Epidermal melanocyte (primary cell): Measurements from ENCODE around the gene CDPF1.

Experiments used
- DNase-seq: peaks from one replicate; pipeline ENCODE4 v3.0.0; 2011; ENCODE audit warnings: low spot score; ENCODE audit not compliant: insufficient read length

Gene CDPF1

GRCh38 chr22:46259374-46259773 is 9.3 kb upstream of the CDPF1 start:
- DNase-seq: no peak

GRCh38 chr22:46256358-46256958 is 6.4 kb upstream of the CDPF1 start:
- no peak for DNase-seq

GRCh38 chr22:46251816-46252380 is 1.8 kb upstream of the CDPF1 start:
- DNase-seq: no peak

GRCh38 chr22:46251266-46251665 is 1.2 kb upstream of the CDPF1 start:
- DNase-seq: no peak

GRCh38 chr22:46250783-46251125 is 661 bp upstream of the CDPF1 start:
- DNase-seq: no peak

GRCh38 chr22:46247443-46247975 is 2.6 kb downstream of the CDPF1 start:
- no peak for DNase-seq

GRCh38 chr22:46246178-46246577 is 3.9 kb downstream of the CDPF1 start:
- no peak for DNase-seq

- DNase-seq: no peak
These were observed 4.6 kb downstream of the CDPF1 start for GRCh38 chr22:46245511-46245910.

- DNase-seq: no peak
These were observed 5.3 kb downstream of the CDPF1 start for GRCh38 chr22:46244771-46245170.

- DNase-seq: no peak
These were observed 8.0 kb downstream of the CDPF1 start for GRCh38 chr22:46242076-46242475.

GRCh38 chr22:46241396-46242007 is 8.6 kb downstream of the CDPF1 start:
- DNase-seq: no peak

- no peak for DNase-seq
These were observed 9.2 kb downstream of the CDPF1 start for GRCh38 chr22:46240907-46241306.

- no peak for DNase-seq
These were observed 9.6 kb downstream of the CDPF1 start for GRCh38 chr22:46240506-46240905.

GRCh38 chr22:46240073-46240472 is 10.0 kb downstream of the CDPF1 start:
- DNase-seq: no peak

GRCh38 chr22:46239261-46240048 is 10.6 kb downstream of the CDPF1 start:
- DNase-seq: no peak

GRCh38 chr22:46238541-46238940 is 11.6 kb downstream of the CDPF1 start:
- no peak for DNase-seq

GRCh38 chr22:46237453-46238124 is 12.5 kb downstream of the CDPF1 start:
- DNase-seq: no peak

GRCh38 chr22:46234969-46235368 is 15.1 kb downstream of the CDPF1 start:
- no peak for DNase-seq

- no peak for DNase-seq
These were observed 16.9 kb downstream of the CDPF1 start for GRCh38 chr22:46233231-46233630.

- no peak for DNase-seq
These were observed 19.7 kb downstream of the CDPF1 start for GRCh38 chr22:46230262-46230901.

GRCh38 chr22:46229701-46230100 is 20.4 kb downstream of the CDPF1 start:
- no peak for DNase-seq
